HCT116 (cell line): Measurements from ENCODE around the gene KIAA1671. TPM values are rescaled to one million over a fixed set of nuclear protein-coding genes. Genes with fewer than 3 reads are reported as not detected.

Source experiments
- ATAC-seq: fragments of 200-7000 bp; cut with Tn5 transposase; 2 replicates; pipeline ENCODE4 v1.9.1; 2020; ENCODE audit warnings: mild to moderate bottlenecking, moderate library complexity
- BruUV-seq: library from RNA; stranded (reverse); fragments of 400-500 nt; replicated peaks from 2 replicates; lab custom pipeline; 2021; lab: Mats Ljungman, UMichigan
- CTCF ChIA-PET: fragments of 300-600 bp; sonication (Branson Sonifier 250); formaldehyde crosslinking; loops from one replicate; lab custom pipeline; 2021; ENCODE audit warnings: antibody characterized with exemption; lab: Charles Lee
- POLR2A ChIA-PET: fragments of 300-600, 350-600 bp; sonication (Branson Sonifier 250); formaldehyde crosslinking; loops from one replicate; lab custom pipeline; 2021; ENCODE audit warnings: antibody characterized with exemption; lab: Charles Lee
- RAD21 ChIA-PET, 2 experiments: fragments of 300-600 bp; sonication (Branson Sonifier 250); formaldehyde crosslinking; loops; one replicate each; lab custom pipeline; 2023; ENCODE audit warnings: low total read pairs in 2 of 2; ENCODE audit not compliant: uncharacterized antibody in 2 of 2, unreplicated experiment in 2 of 2, low non-redundant PET in 1 of 2; lab: Charles Lee
- DNase-seq: peaks from one replicate; pipeline ENCODE4 v3.0.0-alpha.2; 2010; ENCODE audit warnings: low read depth, low spot score
- H2AFZ ChIP-seq: fragments of 200-600 bp; shearing (Covaris generic), sonication (generic); 2 replicates; pipeline ENCODE4 v1.6.1; 2017; ENCODE audit warnings: low read depth, mixed run types, mixed read lengths, antibody characterized with exemption, low read length; ENCODE audit not compliant: poor library complexity, severe bottlenecking
- H3K27ac ChIP-seq: 2 replicates; pipeline ENCODE4 v1.5.1; 2012; ENCODE audit warnings: low read depth, low read length
- H3K27me3 ChIP-seq: fragments of 200-600 bp; sonication (generic); 2 replicates; pipeline ENCODE4 v1.6.1; 2016; ENCODE audit warnings: mixed run types, low read length, mixed read lengths; ENCODE audit not compliant: insufficient read depth
- H3K36me3 ChIP-seq, 2 experiments: fragments of 200-500 bp in 1 of 2; fragments of 200-600 bp in 1 of 2; sonication (Bioruptor generic) in 1 of 2; sonication (generic) in 1 of 2; 2 replicates each; pipeline versions ENCODE4 v1.5.1 to v1.6.1; 2014 to 2016; ENCODE audit warnings: low read length in 2 of 2, inconsistent platforms in 1 of 2, mixed read lengths in 1 of 2, mixed run types in 1 of 2; ENCODE audit not compliant: insufficient read depth in 2 of 2, control insufficient read depth in 1 of 2
- H3K4me1 ChIP-seq, 2 experiments: fragments of 200-600 bp in 1 of 2; sonication (generic) in 1 of 2; 2 replicates each; pipeline versions ENCODE4 v1.5.1 to v1.6.1; 2012 to 2017; ENCODE audit warnings: low read length in 2 of 2, inconsistent platforms in 1 of 2, mild to moderate bottlenecking in 1 of 2, mixed read lengths in 1 of 2, mixed run types in 1 of 2, moderate library complexity in 1 of 2; ENCODE audit not compliant: insufficient read depth in 2 of 2, control insufficient read depth in 1 of 2
- H3K4me2 ChIP-seq: fragments of 200-600 bp; sonication (generic); 2 replicates; pipeline ENCODE4 v1.6.1; 2017; ENCODE audit warnings: mixed run types, low read length, mixed read lengths
- H3K4me3 ChIP-seq, 2 experiments: fragments of 200-600 bp in 1 of 2; sonication (generic) in 1 of 2; replicated peaks in 1 of 2; 2 replicates each; pipeline ENCODE4 v1.5.1; 2011 to 2016; ENCODE audit warnings: low read length in 2 of 2, control low read depth in 1 of 2, low read depth in 1 of 2, mild to moderate bottlenecking in 1 of 2, mixed read lengths in 1 of 2, mixed run types in 1 of 2
- H3K79me2 ChIP-seq: fragments of 200-600 bp; sonication (generic); 2 replicates; pipeline ENCODE4 v1.6.1; 2017; ENCODE audit warnings: mild to moderate bottlenecking, mixed run types, low read length, moderate library complexity, mixed read lengths; ENCODE audit not compliant: insufficient read depth
- H3K9ac ChIP-seq: fragments of 200-600 bp; sonication (generic); 2 replicates; pipeline ENCODE4 v1.6.1; 2016; ENCODE audit warnings: low read length, mixed read lengths
- H3K9me2 ChIP-seq: fragments of 200-600 bp; sonication (generic), shearing (Covaris generic); 2 replicates; pipeline ENCODE4 v1.6.1; 2017; ENCODE audit warnings: mixed run types, mild to moderate bottlenecking, moderate library complexity; ENCODE audit not compliant: insufficient read depth
- H3K9me3 ChIP-seq, 2 experiments: fragments of 200-500 bp in 1 of 2; fragments of 200-600 bp in 1 of 2; sonication (Bioruptor generic) in 1 of 2; sonication (generic) in 1 of 2; 2 replicates each; pipeline ENCODE4 v1.6.1; 2014 to 2017; ENCODE audit warnings: low read length in 2 of 2, mixed read lengths in 2 of 2, inconsistent platforms in 1 of 2, low read depth in 1 of 2, mild to moderate bottlenecking in 1 of 2, mixed run types in 1 of 2, moderate library complexity in 1 of 2; ENCODE audit not compliant: control insufficient read depth in 1 of 2, insufficient read depth in 1 of 2
- H4K20me1 ChIP-seq: fragments of 200-600 bp; sonication (generic), shearing (Covaris generic); 2 replicates; pipeline ENCODE4 v1.6.1; 2017; ENCODE audit warnings: mixed run types, mild to moderate bottlenecking, moderate library complexity; ENCODE audit not compliant: insufficient read depth
- EZH2phosphoT487 ChIP-seq: fragments of 200-600 bp; IDR thresholded peaks from 2 replicates; pipeline ENCODE4 v1.6.1; 2018; ENCODE audit warnings: antibody characterized with exemption, borderline replicate concordance
- FOSL1 ChIP-seq: IDR thresholded peaks from 2 replicates; pipeline ENCODE4 v1.6.1; 2012; ENCODE audit warnings: low read depth
- POLR2A ChIP-seq: IDR thresholded peaks from 2 replicates; pipeline ENCODE4 v1.7.0; 2011; ENCODE audit warnings: borderline replicate concordance; ENCODE audit not compliant: insufficient read depth, insufficient read length; ENCODE audit errors: extremely low read depth
- POLR2AphosphoS5 ChIP-seq: IDR thresholded peaks from 2 replicates; pipeline ENCODE4 v1.6.1; 2011; ENCODE audit warnings: mild to moderate bottlenecking, low read depth, low read length, moderate library complexity
- SP1 ChIP-seq: IDR thresholded peaks from 2 replicates; pipeline ENCODE4 v1.6.1; 2012; ENCODE audit warnings: low read depth
- TCF7L2 ChIP-seq: IDR thresholded peaks from 2 replicates; pipeline ENCODE4 v1.7.0; 2011; ENCODE audit warnings: borderline replicate concordance, inconsistent platforms; ENCODE audit not compliant: insufficient read depth, insufficient read length; ENCODE audit errors: extremely low read depth
- YY1 ChIP-seq: IDR thresholded peaks from 2 replicates; pipeline ENCODE4 v1.6.1; 2011; ENCODE audit warnings: low read length, low read depth, moderate library complexity, mild to moderate bottlenecking; ENCODE audit not compliant: insufficient replicate concordance; ENCODE audit errors: extremely low read depth
- intact Hi-C: fragments of 100-400 bp; cut with micrococcal nuclease; formaldehyde crosslinking; loops from 2 replicates; pipeline ENCODE4 v1.10.0; 2022
- total RNA-seq: library from RNA; stranded (reverse); gene quantifications from one replicate; pipeline ENCODE4 v1.2.1, GENCODE V29; 2021; ENCODE audit not compliant: unreplicated experiment
- TF ChIP-seq, protein P1 (sequence below): IDR thresholded peaks from 2 replicates; pipeline ENCODE4 v1.6.1; 2011; ENCODE audit warnings: mild to moderate bottlenecking, low read length, moderate library complexity; ENCODE audit not compliant: insufficient replicate concordance; ENCODE audit errors: extremely low read depth
- TF ChIP-seq, protein P2 (sequence below): IDR thresholded peaks from 2 replicates; pipeline ENCODE4 v1.6.1; 2012; ENCODE audit warnings: low read depth
- TF ChIP-seq, protein P3 (sequence below): IDR thresholded peaks from 2 replicates; pipeline ENCODE4 v1.6.1; 2012

Gene KIAA1671
- total RNA-seq, 1 experiment from 2014 or later: 36.8 TPM

DNA sequence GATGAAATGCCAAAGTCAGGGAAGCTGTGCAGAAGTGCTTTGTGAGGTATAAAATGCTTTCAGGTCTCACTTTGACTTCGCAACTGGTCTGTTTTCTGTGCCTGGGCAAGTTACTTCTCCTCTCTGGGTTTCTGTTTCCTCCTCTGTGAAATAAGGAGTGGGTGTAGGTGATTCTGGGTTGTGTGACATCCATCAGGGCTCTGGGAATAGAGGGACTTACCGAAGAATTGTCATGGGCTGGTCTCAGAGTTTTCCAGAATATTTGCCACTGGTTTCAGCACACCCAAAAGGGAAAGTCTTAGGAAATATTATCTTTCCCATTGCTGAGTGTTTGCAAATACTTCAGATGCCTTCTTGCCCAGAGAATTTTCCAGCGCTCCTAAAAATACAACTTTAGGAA is 118.4 kb downstream of the KIAA1671 start:
- H3K36me3 ChIP-seq: no peaks in the 10 kb centered on the region
- no peak overlapping the region for H3K9ac ChIP-seq
- no peaks in the 10 kb centered on the region for H3K9me3 ChIP-seq
- TF ChIP-seq YY1 (no peak), EZH2phosphoT487 (no peak), SP1 (no peak), FOSL1 (no peak), POLR2A (no peak), POLR2AphosphoS5 (no peak), TCF7L2 (no peak)
- TF ChIP-seq, protein P1, sequence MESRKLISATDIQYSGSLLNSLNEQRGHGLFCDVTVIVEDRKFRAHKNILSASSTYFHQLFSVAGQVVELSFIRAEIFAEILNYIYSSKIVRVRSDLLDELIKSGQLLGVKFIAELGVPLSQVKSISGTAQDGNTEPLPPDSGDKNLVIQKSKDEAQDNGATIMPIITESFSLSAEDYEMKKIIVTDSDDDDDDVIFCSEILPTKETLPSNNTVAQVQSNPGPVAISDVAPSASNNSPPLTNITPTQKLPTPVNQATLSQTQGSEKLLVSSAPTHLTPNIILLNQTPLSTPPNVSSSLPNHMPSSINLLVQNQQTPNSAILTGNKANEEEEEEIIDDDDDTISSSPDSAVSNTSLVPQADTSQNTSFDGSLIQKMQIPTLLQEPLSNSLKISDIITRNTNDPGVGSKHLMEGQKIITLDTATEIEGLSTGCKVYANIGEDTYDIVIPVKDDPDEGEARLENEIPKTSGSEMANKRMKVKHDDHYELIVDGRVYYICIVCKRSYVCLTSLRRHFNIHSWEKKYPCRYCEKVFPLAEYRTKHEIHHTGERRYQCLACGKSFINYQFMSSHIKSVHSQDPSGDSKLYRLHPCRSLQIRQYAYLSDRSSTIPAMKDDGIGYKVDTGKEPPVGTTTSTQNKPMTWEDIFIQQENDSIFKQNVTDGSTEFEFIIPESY: no peak
- TF ChIP-seq, protein P2, sequence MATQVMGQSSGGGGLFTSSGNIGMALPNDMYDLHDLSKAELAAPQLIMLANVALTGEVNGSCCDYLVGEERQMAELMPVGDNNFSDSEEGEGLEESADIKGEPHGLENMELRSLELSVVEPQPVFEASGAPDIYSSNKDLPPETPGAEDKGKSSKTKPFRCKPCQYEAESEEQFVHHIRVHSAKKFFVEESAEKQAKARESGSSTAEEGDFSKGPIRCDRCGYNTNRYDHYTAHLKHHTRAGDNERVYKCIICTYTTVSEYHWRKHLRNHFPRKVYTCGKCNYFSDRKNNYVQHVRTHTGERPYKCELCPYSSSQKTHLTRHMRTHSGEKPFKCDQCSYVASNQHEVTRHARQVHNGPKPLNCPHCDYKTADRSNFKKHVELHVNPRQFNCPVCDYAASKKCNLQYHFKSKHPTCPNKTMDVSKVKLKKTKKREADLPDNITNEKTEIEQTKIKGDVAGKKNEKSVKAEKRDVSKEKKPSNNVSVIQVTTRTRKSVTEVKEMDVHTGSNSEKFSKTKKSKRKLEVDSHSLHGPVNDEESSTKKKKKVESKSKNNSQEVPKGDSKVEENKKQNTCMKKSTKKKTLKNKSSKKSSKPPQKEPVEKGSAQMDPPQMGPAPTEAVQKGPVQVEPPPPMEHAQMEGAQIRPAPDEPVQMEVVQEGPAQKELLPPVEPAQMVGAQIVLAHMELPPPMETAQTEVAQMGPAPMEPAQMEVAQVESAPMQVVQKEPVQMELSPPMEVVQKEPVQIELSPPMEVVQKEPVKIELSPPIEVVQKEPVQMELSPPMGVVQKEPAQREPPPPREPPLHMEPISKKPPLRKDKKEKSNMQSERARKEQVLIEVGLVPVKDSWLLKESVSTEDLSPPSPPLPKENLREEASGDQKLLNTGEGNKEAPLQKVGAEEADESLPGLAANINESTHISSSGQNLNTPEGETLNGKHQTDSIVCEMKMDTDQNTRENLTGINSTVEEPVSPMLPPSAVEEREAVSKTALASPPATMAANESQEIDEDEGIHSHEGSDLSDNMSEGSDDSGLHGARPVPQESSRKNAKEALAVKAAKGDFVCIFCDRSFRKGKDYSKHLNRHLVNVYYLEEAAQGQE: no peak
- TF ChIP-seq, protein P3, sequence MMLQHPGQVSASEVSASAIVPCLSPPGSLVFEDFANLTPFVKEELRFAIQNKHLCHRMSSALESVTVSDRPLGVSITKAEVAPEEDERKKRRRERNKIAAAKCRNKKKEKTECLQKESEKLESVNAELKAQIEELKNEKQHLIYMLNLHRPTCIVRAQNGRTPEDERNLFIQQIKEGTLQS: no peak
- no TSS peak for BruUV-seq
- no peaks in the 10 kb centered on the region; the same call in 1 of the 2 replicates for H4K20me1 ChIP-seq
- DNase-seq: no peak
- no peaks in the 10 kb centered on the region for H3K4me1 ChIP-seq
- RAD21 ChIA-PET: no interaction called here
- no peak overlapping the region for H3K27ac ChIP-seq
- CTCF ChIA-PET: no interaction called here
- no peaks in the 10 kb centered on the region for H3K79me2 ChIP-seq
- no peak overlapping the region for H3K4me2 ChIP-seq
- ATAC-seq: no peak
- H3K27me3 ChIP-seq: no peaks in the 10 kb centered on the region
- POLR2A ChIA-PET: no interaction called here
- no peak overlapping the region for H3K4me3 ChIP-seq
- no peak overlapping the region for H2AFZ ChIP-seq
- intact Hi-C loops: no loop called here
- no peaks in the 10 kb centered on the region for H3K9me2 ChIP-seq
